ENCODE data around the gene TSPAN14. TPM values are rescaled to one million over a fixed set of nuclear protein-coding genes. Genes with fewer than 3 reads are reported as not detected.

The TSPAN14 gene
- total RNA-seq, 4 donors from 2014 or later, result 103 to 168 (median 131) TPM

DNA sequence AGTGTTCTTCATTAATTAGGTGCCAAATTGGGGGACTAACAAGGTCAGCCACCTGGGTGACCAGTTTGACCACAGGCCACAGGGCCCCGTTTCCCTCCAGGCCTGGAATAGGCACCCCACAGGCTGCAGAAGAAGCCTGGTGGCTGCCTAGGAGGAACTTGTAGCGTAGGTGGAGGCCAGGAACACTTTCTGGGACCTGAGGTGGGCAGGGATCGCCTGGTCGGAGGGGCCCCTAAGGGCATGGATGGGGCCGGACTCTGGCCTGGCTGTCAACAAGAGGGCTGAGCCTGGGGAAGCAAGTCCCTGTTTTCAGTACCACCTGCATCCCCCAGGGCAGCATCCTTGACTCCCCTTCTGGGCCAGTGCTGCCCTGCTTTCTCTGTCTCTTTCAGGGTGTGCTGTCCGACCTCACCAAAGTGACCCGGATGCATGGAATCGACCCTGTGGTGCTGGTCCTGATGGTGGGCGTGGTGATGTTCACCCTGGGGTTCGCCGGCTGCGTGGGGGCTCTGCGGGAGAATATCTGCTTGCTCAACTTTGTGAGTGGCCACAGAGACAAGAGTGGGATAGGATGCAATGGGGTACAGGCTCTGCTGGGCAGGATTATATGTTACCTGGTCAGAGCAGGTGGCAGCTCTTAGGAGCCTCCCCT is 52.9 kb downstream of the TSPAN14 start:
- 85 to 94% methylated on average over 11 to 12 of the region's 13 CpGs for WGBS, 2 donors
- no peak overlapping the region for H3K4me3 ChIP-seq (ENCODE audit: low read depth, poor library complexity, severe bottlenecking)
- no peak for DNase-seq (ENCODE audit: low spot score in 2 of 2)
- intact Hi-C loops (cut with DNase I; ENCODE audit: low total_unique reads), result loop anchor here (5.0 kb wide), 1 partner anchor 60 kb away; no protein-coding TSS in a partner anchor
- no peak for TF ChIP-seq POLR2A (IDR thresholded peaks at IDR 0.05)
- TF ChIP-seq, protein P1, sequence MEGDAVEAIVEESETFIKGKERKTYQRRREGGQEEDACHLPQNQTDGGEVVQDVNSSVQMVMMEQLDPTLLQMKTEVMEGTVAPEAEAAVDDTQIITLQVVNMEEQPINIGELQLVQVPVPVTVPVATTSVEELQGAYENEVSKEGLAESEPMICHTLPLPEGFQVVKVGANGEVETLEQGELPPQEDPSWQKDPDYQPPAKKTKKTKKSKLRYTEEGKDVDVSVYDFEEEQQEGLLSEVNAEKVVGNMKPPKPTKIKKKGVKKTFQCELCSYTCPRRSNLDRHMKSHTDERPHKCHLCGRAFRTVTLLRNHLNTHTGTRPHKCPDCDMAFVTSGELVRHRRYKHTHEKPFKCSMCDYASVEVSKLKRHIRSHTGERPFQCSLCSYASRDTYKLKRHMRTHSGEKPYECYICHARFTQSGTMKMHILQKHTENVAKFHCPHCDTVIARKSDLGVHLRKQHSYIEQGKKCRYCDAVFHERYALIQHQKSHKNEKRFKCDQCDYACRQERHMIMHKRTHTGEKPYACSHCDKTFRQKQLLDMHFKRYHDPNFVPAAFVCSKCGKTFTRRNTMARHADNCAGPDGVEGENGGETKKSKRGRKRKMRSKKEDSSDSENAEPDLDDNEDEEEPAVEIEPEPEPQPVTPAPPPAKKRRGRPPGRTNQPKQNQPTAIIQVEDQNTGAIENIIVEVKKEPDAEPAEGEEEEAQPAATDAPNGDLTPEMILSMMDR (IDR thresholded peaks at IDR 0.05), result no peak

DNA sequence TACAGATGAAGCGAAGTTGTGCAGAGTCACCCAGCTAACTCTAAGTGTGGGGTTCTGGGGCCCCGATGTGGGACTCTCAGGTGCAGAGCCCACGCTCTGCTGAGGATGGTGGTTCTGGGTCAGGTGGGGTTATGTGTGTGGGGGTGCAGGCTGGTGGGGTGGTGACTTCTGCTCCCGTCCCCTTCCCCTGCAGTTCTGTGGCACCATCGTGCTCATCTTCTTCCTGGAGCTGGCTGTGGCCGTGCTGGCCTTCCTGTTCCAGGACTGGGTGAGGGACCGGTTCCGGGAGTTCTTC is 54.9 kb downstream of the TSPAN14 start:
- TF ChIP-seq, protein P1 (IDR thresholded peaks at IDR 0.05), result no peak
- no peak for TF ChIP-seq POLR2A (IDR thresholded peaks at IDR 0.05)
- intact Hi-C loops (cut with DNase I; ENCODE audit: low total_unique reads), result loop anchor here (5.0 kb wide), 1 partner anchor 62 kb away; no protein-coding TSS in a partner anchor
- no peak overlapping the region for H3K4me3 ChIP-seq (ENCODE audit: low read depth, poor library complexity, severe bottlenecking)
- 90% methylated on average over 8 of the region's 8 CpGs for WGBS, 2 donors
- no peak for DNase-seq (ENCODE audit: low spot score in 2 of 2)

DNA sequence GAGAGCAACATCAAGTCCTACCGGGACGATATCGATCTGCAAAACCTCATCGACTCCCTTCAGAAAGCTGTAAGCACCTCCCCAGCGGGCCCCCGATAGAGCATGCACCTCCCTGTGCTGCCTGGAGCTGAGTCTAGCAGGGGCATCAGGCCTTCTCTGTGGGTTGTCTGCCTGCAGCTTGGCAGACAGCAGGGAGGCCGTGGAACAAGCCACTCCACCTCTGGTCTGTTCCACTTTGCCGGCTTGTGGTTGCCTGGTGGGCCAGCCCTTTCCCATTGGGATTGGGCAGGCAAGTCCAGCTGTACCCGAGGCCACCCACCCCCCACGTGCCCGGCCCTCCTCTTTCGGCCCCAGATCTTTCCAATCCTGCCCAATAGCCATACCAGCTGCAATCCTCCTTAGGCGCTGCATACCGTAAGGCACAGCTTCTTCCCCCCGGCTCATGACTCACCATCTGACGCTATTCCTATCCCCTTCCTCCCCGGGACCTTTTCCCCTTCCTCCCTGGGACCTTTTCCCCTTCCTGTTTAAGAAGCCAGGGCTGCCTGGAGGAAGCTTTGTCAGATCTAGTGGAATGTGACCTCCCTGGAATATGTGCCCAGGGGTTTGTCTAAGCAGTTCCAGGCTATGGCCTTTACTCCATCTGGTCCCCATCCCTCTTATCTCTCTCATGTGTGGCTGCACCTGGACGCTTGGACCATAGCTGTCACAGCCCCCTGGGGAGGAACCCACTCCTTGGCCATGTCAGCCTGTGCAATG is 55.5 kb downstream of the TSPAN14 start:
- WGBS, 2 donors, result 69 to 72% methylated on average over 18 of the region's 18 CpGs
- no peak overlapping the region for H3K4me3 ChIP-seq (ENCODE audit: low read depth, poor library complexity, severe bottlenecking)
- no peak for DNase-seq (ENCODE audit: low spot score in 2 of 2)
- intact Hi-C loops (cut with DNase I; ENCODE audit: low total_unique reads), result loop anchor here (5.0 to 10.0 kb wide), 2 partner anchors 62 to 125 kb away; no protein-coding TSS in a partner anchor
- TF ChIP-seq POLR2A (IDR thresholded peaks at IDR 0.05), result no peak
- TF ChIP-seq, protein P1 (IDR thresholded peaks at IDR 0.05), result no peak

DNA sequence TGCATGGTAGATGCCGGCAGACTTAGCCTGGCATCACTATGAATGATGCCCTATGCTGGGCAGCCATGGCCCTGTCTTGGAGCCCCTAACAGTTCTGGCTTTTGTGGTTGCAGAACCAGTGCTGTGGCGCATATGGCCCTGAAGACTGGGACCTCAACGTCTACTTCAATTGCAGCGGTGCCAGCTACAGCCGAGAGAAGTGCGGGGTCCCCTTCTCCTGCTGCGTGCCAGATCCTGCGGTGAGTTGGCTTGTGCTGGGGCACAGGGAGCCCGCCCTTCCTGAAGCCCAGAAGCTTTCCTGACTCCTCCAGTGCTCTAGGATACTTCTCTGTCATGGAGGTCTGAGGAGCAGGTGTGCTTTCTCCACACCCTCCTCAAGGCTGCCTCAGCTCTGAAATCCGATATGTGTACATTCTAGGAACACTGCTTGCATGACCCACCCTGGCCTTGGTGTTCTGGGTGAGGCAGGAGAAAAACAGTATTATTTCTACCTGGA is 58.0 kb downstream of the TSPAN14 start:
- no peak for DNase-seq (ENCODE audit: low spot score in 2 of 2)
- TF ChIP-seq, protein P1 (IDR thresholded peaks at IDR 0.05), result no peak
- TF ChIP-seq POLR2A (IDR thresholded peaks at IDR 0.05), result no peak
- intact Hi-C loops (cut with DNase I; ENCODE audit: low total_unique reads), result loop anchor here (10.0 kb wide), 1 partner anchor 127 kb away; no protein-coding TSS in a partner anchor
- H3K4me3 ChIP-seq (ENCODE audit: low read depth, poor library complexity, severe bottlenecking), result no peak overlapping the region
- 89 to 96% methylated on average over 5 to 10 of the region's 10 CpGs for WGBS, 2 donors

DNA sequence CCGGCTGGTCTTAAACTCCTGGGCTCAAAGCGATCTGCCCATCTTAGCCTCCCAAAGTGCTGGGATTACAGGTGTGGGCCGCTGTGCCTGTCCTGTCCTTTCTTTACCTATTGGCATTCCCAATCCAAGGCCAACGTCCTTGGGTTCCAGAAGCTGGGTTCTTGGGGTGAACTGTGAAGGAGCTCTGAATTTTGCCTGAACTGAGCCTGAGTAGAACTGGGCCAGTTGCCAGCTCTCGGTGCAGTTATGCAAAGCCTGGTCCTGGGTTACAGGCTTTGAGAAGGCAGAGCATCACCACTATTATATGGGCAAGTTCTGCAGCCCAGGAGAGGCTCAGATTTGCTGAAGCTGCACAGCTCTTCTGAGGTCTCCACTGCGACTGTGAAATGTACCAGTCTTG is 59.0 kb downstream of the TSPAN14 start:
- 88 to 95% methylated on average over 6 of the region's 6 CpGs for WGBS, 2 donors
- TF ChIP-seq, protein P1 (IDR thresholded peaks at IDR 0.05), result no peak
- TF ChIP-seq POLR2A (IDR thresholded peaks at IDR 0.05), result no peak
- no peak overlapping the region for H3K4me3 ChIP-seq (ENCODE audit: low read depth, poor library complexity, severe bottlenecking)
- intact Hi-C loops (cut with DNase I; ENCODE audit: low total_unique reads), result loop anchor here (10.0 kb wide), 1 partner anchor 128 kb away; no protein-coding TSS in a partner anchor
- DNase-seq (ENCODE audit: low spot score in 2 of 2), result no peak

Measured in lower leg skin (tissue), 4 donors.